Prostate gland (tissue), 2 donors: ENCODE measurements around the gene POU6F2. TPM values are rescaled to one million over a fixed set of nuclear protein-coding genes. Genes with fewer than 3 reads are reported as not detected.

Experiments used
- DNase-seq: peaks from one replicate; pipeline ENCODE4 v3.0.0-alpha.2; 2019; ENCODE audit warnings: low spot score
- H3K27ac ChIP-seq, 2 donors: fragments of 200-600 bp; sonication (generic); 2 replicates each; pipeline ENCODE4 v1.5.1; 2017 to 2019
- H3K27me3 ChIP-seq: fragments of 200-600 bp; sonication (generic); replicated peaks from 2 replicates; pipeline ENCODE4 v1.5.1; 2019; ENCODE audit not compliant: insufficient read depth
- H3K36me3 ChIP-seq, 2 donors: fragments of 200-600 bp; sonication (generic); 1 replicate in 1 of 2; 2 replicates in 1 of 2; pipeline versions ENCODE4 v1.5.1 to v1.8.1; 2017 to 2019
- H3K4me1 ChIP-seq: fragments of 200-600 bp; sonication (generic); replicated peaks from 2 replicates; pipeline ENCODE4 v1.5.1; 2019
- H3K4me3 ChIP-seq, 2 donors: fragments of 200-600 bp; sonication (generic); 2 replicates each; pipeline ENCODE4 v1.5.1; 2017 to 2019
- H3K9me3 ChIP-seq: fragments of 200-600 bp; sonication (generic); 2 replicates; pipeline ENCODE4 v1.5.1; 2017
- CTCF ChIP-seq, 4 experiments: fragments of 200-600 bp in 2 of 4; fragments of 450-650 bp in 2 of 4; sonication (generic) in 2 of 4; IDR thresholded peaks; 1 replicate in 3 of 4; 2 replicates in 1 of 4; pipeline ENCODE4 v1.5.1; 2016 to 2019; ENCODE audit warnings: antibody characterized with exemption in 4 of 4, mild to moderate bottlenecking in 2 of 4, moderate library complexity in 2 of 4
- POLR2A ChIP-seq: fragments of 450-650 bp; IDR thresholded peaks from one replicate; pipeline ENCODE4 v1.6.1; 2016; ENCODE audit warnings: antibody characterized with exemption, mild to moderate bottlenecking
- POLR2AphosphoS5 ChIP-seq: sonication (generic); formaldehyde crosslinking; IDR thresholded peaks from one replicate; pipeline ENCODE4 v1.6.1; 2017; ENCODE audit warnings: antibody characterized with exemption
- WGBS: methylation state at CpG from one replicate; pipeline ENCODE4 v1.1.5; 2018; 5-methylcytosine and 5-hydroxymethylcytosine counted together
- intact Hi-C: fragments of 100-400 bp; cut with DNase I; formaldehyde crosslinking; loops from one replicate; pipeline ENCODE4 v1.14.2; 2022
- total RNA-seq, 2 donors: library from RNA; depleted of rRNA; stranded (reverse); fragments of >200 nt; gene quantifications; one replicate each; pipeline ENCODE4 v1.1.0, GENCODE V29; 2016

POU6F2 gene
- total RNA-seq, 2 donors from 2014 or later: 2.4 TPM; not detected in 1

DNA sequence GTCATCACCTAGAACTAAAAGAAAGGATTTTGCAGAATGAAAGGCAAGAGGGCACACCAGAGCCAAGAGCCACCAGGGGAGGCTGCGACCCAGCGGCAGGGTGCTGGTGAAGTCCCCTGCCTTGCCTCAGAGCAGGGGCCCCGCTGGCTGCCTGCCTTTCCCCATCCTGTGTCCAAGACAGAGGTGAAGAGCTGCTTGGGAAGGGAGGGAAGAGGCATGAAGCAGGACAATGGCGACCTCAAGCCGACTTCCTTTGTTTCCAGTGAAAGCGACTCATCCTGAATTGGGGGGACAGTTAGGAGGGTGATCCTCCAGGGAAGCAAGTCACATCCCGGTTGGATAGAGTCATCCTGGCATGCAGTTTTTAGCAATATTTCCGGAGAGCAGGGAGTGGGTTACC lies 333.0 kb downstream of the POU6F2 start:
- H3K9me3 ChIP-seq: no peaks in the 10 kb centered on the region
- TF ChIP-seq CTCF (IDR thresholded peaks at IDR 0.05): no peak
- WGBS: 75% methylated on average over 8 of the region's 8 CpGs
- DNase-seq: no peak
- no peaks in the 10 kb centered on the region for H3K4me1 ChIP-seq
- no peak overlapping the region for H3K27ac ChIP-seq
- no peaks in the 10 kb centered on the region for H3K27me3 ChIP-seq
- no peak overlapping the region for H3K4me3 ChIP-seq
- intact Hi-C loops: no loop called here
- no peaks in the 10 kb centered on the region for H3K36me3 ChIP-seq

DNA sequence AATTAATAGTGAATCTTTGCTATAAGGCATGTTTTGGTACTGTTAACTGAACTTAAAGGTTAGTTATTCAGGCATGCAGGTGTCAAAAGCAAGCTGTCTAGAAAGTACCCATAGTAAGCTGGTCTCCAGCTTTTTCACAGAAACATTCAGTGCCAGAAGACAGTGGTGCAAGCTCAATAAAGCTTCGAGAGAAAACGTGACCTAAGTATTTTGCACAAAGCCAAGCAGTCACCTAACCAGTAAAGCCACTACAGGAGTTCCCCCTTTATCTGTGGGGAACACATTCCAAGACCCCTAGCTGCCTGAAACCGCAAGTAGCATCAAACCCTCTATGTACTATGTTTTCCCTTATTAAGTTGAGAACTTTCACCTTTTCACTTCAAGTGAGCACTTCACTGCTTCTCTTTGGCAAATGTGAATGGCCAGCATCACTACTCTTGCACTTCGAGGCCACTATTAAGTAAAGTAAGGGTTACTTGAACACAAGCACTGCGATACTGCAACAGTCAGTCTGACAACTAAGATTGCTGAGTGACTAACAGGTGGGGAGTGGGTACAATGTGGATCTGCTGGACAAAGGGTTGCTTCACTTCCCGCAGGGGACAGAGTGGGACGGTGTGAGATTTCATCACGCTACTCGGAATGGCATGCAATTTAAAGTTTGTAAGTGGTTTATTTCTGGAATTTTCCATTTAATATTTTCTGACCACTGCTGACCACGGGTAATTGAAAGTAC lies 334.7 kb downstream of the POU6F2 start:
- no peaks in the 10 kb centered on the region for H3K27me3 ChIP-seq
- H3K36me3 ChIP-seq: no peaks in the 10 kb centered on the region
- WGBS: 72% methylated on average over 10 of the region's 10 CpGs
- intact Hi-C loops: no loop called here
- no peak overlapping the region for H3K4me3 ChIP-seq
- H3K4me1 ChIP-seq: no peaks in the 10 kb centered on the region
- no peak for DNase-seq
- no peak overlapping the region for H3K27ac ChIP-seq
- H3K9me3 ChIP-seq: no peaks in the 10 kb centered on the region
- TF ChIP-seq POLR2A (no peak), CTCF (IDR thresholded peaks at IDR 0.05) (no peak), POLR2AphosphoS5 (no peak)

DNA sequence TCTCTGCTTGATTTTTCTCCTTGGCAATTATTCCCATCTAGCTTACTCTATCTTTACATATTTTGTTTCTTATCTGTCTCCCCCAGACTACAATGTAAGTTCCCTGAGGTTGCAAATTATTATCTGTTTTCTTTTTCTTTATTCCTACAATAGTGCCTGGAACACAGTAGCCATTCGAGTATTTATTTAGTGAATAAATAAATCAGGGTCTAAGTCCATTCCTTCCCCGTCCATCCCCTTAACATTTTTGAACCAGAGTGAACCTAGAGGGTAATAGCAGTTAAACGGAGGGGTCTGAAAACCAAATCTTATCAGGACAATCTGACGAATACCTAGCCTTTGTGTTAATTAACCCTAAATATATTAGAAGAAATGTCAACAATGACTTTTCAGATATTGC lies 335.7 kb downstream of the POU6F2 start:
- intact Hi-C loops: no loop called here
- Histone ChIP-seq H3K9me3 (no peaks in the 10 kb centered on the region), H3K4me1 (no peaks in the 10 kb centered on the region), H3K27me3 (no peaks in the 10 kb centered on the region), H3K27ac (no peak overlapping the region), H3K36me3 (no peaks in the 10 kb centered on the region), H3K4me3 (no peak overlapping the region)
- no peak for TF ChIP-seq POLR2A
- no peak for DNase-seq
- 70% methylated on average over 4 of the region's 4 CpGs for WGBS

DNA sequence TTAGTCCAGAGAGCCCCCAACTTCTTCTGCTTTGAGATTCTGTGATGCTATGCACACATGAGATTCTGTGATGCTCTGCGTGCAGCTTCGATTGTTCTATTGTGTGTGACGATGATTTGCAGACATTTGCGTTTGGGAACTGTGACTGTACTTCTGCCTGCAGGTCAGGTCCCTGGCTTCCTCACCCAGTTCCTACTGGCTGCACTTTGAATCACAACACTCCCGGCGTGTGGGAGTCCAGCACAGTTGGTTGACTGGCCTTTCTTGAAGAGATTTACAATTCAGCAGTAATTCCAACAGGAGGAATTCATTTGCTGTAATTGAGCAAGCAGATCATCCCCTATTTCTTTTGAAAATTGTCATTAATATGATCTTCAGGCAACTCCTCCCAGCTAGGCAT lies 336.3 kb downstream of the POU6F2 start:
- no peak overlapping the region for H3K4me3 ChIP-seq
- no peak for DNase-seq
- no peaks in the 10 kb centered on the region for H3K9me3 ChIP-seq
- no peak overlapping the region for H3K27ac ChIP-seq
- no peak for TF ChIP-seq POLR2AphosphoS5
- TF ChIP-seq POLR2A: no peak
- no peak for TF ChIP-seq CTCF (IDR thresholded peaks at IDR 0.05)
- intact Hi-C loops: no loop called here
- WGBS: 64% methylated on average over 6 of the region's 6 CpGs
- no peaks in the 10 kb centered on the region for H3K27me3 ChIP-seq
- no peaks in the 10 kb centered on the region for H3K36me3 ChIP-seq
- no peaks in the 10 kb centered on the region for H3K4me1 ChIP-seq

DNA sequence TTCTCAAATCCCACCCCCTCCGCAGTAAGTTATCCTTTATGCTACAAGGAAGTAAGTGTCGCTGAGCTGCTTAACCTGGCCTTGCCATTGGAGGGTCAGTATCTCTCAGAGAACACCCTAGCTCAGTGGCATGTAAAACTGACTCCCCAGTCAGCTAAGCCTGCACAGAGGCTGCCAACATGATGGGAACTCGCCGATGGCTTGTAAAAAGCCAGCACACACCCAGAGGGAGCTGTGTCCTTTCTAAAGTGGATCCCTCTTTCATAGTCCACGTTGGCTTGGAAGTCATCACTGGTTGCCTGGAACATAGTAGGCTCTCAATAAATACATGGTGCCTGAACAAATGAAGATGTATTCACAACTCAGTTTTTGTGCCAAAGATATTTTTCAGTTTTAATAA lies 339.4 kb downstream of the POU6F2 start:
- Histone ChIP-seq H3K4me3 (no peak overlapping the region), H3K27ac (no peak overlapping the region), H3K4me1 (no peaks in the 10 kb centered on the region), H3K36me3 (no peaks in the 10 kb centered on the region), H3K27me3 (no peaks in the 10 kb centered on the region), H3K9me3 (no peaks in the 10 kb centered on the region)
- TF ChIP-seq POLR2A (no peak), POLR2AphosphoS5 (no peak), CTCF (IDR thresholded peaks at IDR 0.05) (no peak)
- DNase-seq: no peak
- 74% methylated on average over 5 of the region's 5 CpGs for WGBS
- intact Hi-C loops: no loop called here
